ENCODE results near the gene CLSTN2.

The CLSTN2 gene

GRCh38 chr3:140285380-140285779 lies 350.4 kb downstream of the CLSTN2 start:
- TF ChIP-seq, protein P1, sequence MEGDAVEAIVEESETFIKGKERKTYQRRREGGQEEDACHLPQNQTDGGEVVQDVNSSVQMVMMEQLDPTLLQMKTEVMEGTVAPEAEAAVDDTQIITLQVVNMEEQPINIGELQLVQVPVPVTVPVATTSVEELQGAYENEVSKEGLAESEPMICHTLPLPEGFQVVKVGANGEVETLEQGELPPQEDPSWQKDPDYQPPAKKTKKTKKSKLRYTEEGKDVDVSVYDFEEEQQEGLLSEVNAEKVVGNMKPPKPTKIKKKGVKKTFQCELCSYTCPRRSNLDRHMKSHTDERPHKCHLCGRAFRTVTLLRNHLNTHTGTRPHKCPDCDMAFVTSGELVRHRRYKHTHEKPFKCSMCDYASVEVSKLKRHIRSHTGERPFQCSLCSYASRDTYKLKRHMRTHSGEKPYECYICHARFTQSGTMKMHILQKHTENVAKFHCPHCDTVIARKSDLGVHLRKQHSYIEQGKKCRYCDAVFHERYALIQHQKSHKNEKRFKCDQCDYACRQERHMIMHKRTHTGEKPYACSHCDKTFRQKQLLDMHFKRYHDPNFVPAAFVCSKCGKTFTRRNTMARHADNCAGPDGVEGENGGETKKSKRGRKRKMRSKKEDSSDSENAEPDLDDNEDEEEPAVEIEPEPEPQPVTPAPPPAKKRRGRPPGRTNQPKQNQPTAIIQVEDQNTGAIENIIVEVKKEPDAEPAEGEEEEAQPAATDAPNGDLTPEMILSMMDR (IDR thresholded peaks at IDR 0.05) = no peak
- no peaks in the 10 kb centered on the region for H3K9me3 Mint-ChIP-seq
- no peak for DNase-seq
- no peak overlapping the region for H3K4me3 Mint-ChIP-seq
- H3K4me1 Mint-ChIP-seq = no peaks in the 10 kb centered on the region
- H3K27me3 Mint-ChIP-seq (ENCODE audit: low read depth, poor library complexity) = peaks cover 15% of the 10 kb centered on the region
- H3K27ac Mint-ChIP-seq = no peak overlapping the region
- H3K36me3 Mint-ChIP-seq (ENCODE audit: low read depth) = no peaks in the 10 kb centered on the region

DNA sequence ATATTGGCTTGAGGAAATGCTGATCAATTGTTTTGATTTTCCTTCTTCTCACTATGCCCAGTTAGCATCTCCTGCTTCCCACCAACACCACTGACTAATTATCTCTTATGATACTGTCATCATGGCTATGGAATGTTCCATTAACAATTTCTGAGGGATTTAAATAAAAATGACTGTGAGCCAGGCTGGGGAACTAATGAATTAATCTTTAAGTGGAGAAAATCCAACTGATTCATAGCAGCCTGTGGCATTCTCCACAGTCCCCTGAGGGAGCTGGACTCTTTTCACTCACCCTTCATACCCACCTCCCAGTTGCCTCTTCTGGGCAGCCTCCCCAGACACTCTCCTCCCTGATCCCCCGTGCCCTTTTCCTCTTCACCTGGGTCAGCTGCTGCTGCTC lies 353.6 kb downstream of the CLSTN2 start:
- peaks cover 10% of the 10 kb centered on the region for H3K4me1 Mint-ChIP-seq
- DNase-seq = no peak
- no peak overlapping the region for H3K27ac Mint-ChIP-seq
- peaks cover 15% of the 10 kb centered on the region for H3K27me3 Mint-ChIP-seq (ENCODE audit: low read depth, poor library complexity)
- TF ChIP-seq, protein P1 (IDR thresholded peaks at IDR 0.05) = no peak
- H3K9me3 Mint-ChIP-seq = no peaks in the 10 kb centered on the region
- no peak overlapping the region for H3K4me3 Mint-ChIP-seq
- no peaks in the 10 kb centered on the region for H3K36me3 Mint-ChIP-seq (ENCODE audit: low read depth)

GRCh38 chr3:140290105-140290504 lies 355.1 kb downstream of the CLSTN2 start:
- no peak for DNase-seq
- Mint-ChIP-seq H3K4me1 (peaks cover 10% of the 10 kb centered on the region), H3K4me3 (no peak overlapping the region), H3K9me3 (no peaks in the 10 kb centered on the region), H3K27me3 (ENCODE audit: low read depth, poor library complexity) (peaks cover 15% of the 10 kb centered on the region), H3K27ac (no peak overlapping the region), H3K36me3 (ENCODE audit: low read depth) (no peaks in the 10 kb centered on the region)
- TF ChIP-seq, protein P1 (IDR thresholded peaks at IDR 0.05) = no peak

- peaks cover 7% of the 10 kb centered on the region for H3K27me3 Mint-ChIP-seq (ENCODE audit: low read depth, poor library complexity)
- peaks cover 16% of the 10 kb centered on the region for H3K4me1 Mint-ChIP-seq
- no peak overlapping the region for H3K27ac Mint-ChIP-seq
- no peak for DNase-seq
- TF ChIP-seq, protein P1 (IDR thresholded peaks at IDR 0.05) = no peak
- H3K36me3 Mint-ChIP-seq (ENCODE audit: low read depth) = no peaks in the 10 kb centered on the region
- H3K4me3 Mint-ChIP-seq = no peak overlapping the region
- no peaks in the 10 kb centered on the region for H3K9me3 Mint-ChIP-seq
Observed at GRCh38 chr3:140292170-140292569, 357.2 kb downstream of the CLSTN2 start.

- no peak for DNase-seq
- TF ChIP-seq, protein P1 (IDR thresholded peaks at IDR 0.05) = no peak
- peaks cover 19% of the 10 kb centered on the region for H3K4me1 Mint-ChIP-seq
Observed at GRCh38 chr3:140292684-140293083, 357.7 kb downstream of the CLSTN2 start.

GRCh38 chr3:140294058-140294457 lies 359.1 kb downstream of the CLSTN2 start:
- H3K27me3 Mint-ChIP-seq (ENCODE audit: low read depth, poor library complexity) = peaks cover 4% of the 10 kb centered on the region
- H3K4me3 Mint-ChIP-seq = no peak overlapping the region
- TF ChIP-seq, protein P1 (IDR thresholded peaks at IDR 0.05) = no peak

More at GRCh38 chr3:140292684-140293083, 357.7 kb downstream of the CLSTN2 start:
- H3K27ac Mint-ChIP-seq = no peak overlapping the region
- H3K36me3 Mint-ChIP-seq (ENCODE audit: low read depth) = no peaks in the 10 kb centered on the region
- no peaks in the 10 kb centered on the region for H3K9me3 Mint-ChIP-seq
- H3K4me3 Mint-ChIP-seq = no peak overlapping the region
- H3K27me3 Mint-ChIP-seq (ENCODE audit: low read depth, poor library complexity) = peaks cover 7% of the 10 kb centered on the region

More at GRCh38 chr3:140294058-140294457, 359.1 kb downstream of the CLSTN2 start:
- Mint-ChIP-seq H3K4me1 (peaks cover 19% of the 10 kb centered on the region), H3K27ac (no peak overlapping the region), H3K9me3 (no peaks in the 10 kb centered on the region), H3K36me3 (ENCODE audit: low read depth) (no peaks in the 10 kb centered on the region)
- DNase-seq = no peak

Data from nephron progenitor cell (in vitro differentiated cells).